A673 (cell line): ENCODE results near the gene OR10AD1. TPM values are rescaled to one million over a fixed set of nuclear protein-coding genes. Genes with fewer than 3 reads are reported as not detected.

ENCODE experiments used
- total RNA-seq: library from RNA; stranded (reverse); gene quantifications from 2 replicates; pipeline ENCODE4 v1.2.3, GENCODE V29; 2021

Gene OR10AD1
- total RNA-seq, 1 experiment from 2014 or later = not detected

Other genes with a start within 250 kb of the OR10AD1 start
- 166 and 182 TPM in 2 replicates for gene TMEM106C, start 239.7 kb downstream of the OR10AD1 start, total RNA-seq
- 0.85 and 1.3 TPM in 2 replicates for gene COL2A1, start 198.8 kb downstream of the OR10AD1 start, total RNA-seq
- 39.4 and 41.6 TPM in 2 replicates for gene SENP1, start 97.2 kb downstream of the OR10AD1 start, total RNA-seq
- 114 and 130 TPM in 2 replicates for gene PFKM, start 83.9 kb downstream of the OR10AD1 start, total RNA-seq
- gene ASB8, start 45.8 kb downstream of the OR10AD1 start, total RNA-seq = 23.5 and 24.1 TPM in 2 replicates
- gene CCDC184, start 19.6 kb downstream of the OR10AD1 start, total RNA-seq = 0.63 and 0.69 TPM in 2 replicates
- gene ZNF641, start 147.6 kb upstream of the OR10AD1 start, total RNA-seq = 9.9 and 13.7 TPM in 2 replicates